Common myeloid progenitor, CD34-positive (primary cell): ENCODE data around the gene LTB4R2. TPM values are rescaled to one million over a fixed set of nuclear protein-coding genes. Genes with fewer than 3 reads are reported as not detected.
A peak's percentile ranks its signal among the peaks of the same experiment; 100 is the strongest.

Experiments used
- CTCF ChIA-PET: fragments of 350-600 bp; sonication (Branson Sonifier 250); formaldehyde crosslinking; loops from one replicate; lab custom pipeline; 2021; ENCODE audit warnings: antibody characterized with exemption; lab: Charles Lee
- POLR2A ChIA-PET: fragments of 350-600 bp; sonication (Branson Sonifier 250); formaldehyde crosslinking; loops from one replicate; lab custom pipeline; 2021; ENCODE audit warnings: antibody characterized with exemption; lab: Charles Lee
- DNase-seq, 3 donors: peaks; one replicate each; pipeline versions ENCODE4 v3.0.0 to v3.0.0-alpha.2; 2013
- H3K27ac ChIP-seq, 2 experiments: 1 replicate in 1 of 2; 2 replicates in 1 of 2; pipeline ENCODE4 v1.7.0; 2013; ENCODE audit warnings: inconsistent platforms in 2 of 2, low read length in 2 of 2, mild to moderate bottlenecking in 2 of 2, low read depth in 1 of 2, moderate library complexity in 1 of 2; ENCODE audit not compliant: severe bottlenecking in 2 of 2, insufficient read depth in 1 of 2, poor library complexity in 1 of 2
- H3K27me3 ChIP-seq, 5 experiments: replicated peaks in 2 of 5; 1 replicate in 3 of 5; 2 replicates in 2 of 5; pipeline versions ENCODE4 v1.6.1 to v1.7.0; 2013; ENCODE audit warnings: low read length in 4 of 5, mild to moderate bottlenecking in 2 of 5, moderate library complexity in 2 of 5, inconsistent platforms in 1 of 5; ENCODE audit not compliant: insufficient read depth in 5 of 5, control insufficient read depth in 4 of 5
- H3K36me3 ChIP-seq, 4 experiments: 1 replicate in 2 of 4; 2 replicates in 2 of 4; pipeline versions ENCODE4 v1.6.1 to v1.7.0; 2013; ENCODE audit warnings: low read length in 3 of 4, control low read depth in 1 of 4, mild to moderate bottlenecking in 1 of 4; ENCODE audit not compliant: control insufficient read depth in 4 of 4, insufficient read depth in 4 of 4
- H3K4me1 ChIP-seq, 4 experiments: 1 replicate in 3 of 4; 2 replicates in 1 of 4; pipeline versions ENCODE4 v1.6.1 to v1.7.1; 2013; ENCODE audit warnings: low read length in 3 of 4, mild to moderate bottlenecking in 3 of 4, control low read depth in 1 of 4, inconsistent platforms in 1 of 4, moderate library complexity in 1 of 4; ENCODE audit not compliant: control insufficient read depth in 4 of 4, insufficient read depth in 4 of 4; ENCODE audit errors: control extremely low read depth in 1 of 4
- H3K4me3 ChIP-seq, 7 experiments: 1 replicate in 4 of 7; 2 replicates in 3 of 7; pipeline versions ENCODE4 v1.5.1 to v1.7.0; 2013; ENCODE audit warnings: mild to moderate bottlenecking in 7 of 7, low read length in 6 of 7, moderate library complexity in 6 of 7, inconsistent platforms in 2 of 7, low read depth in 2 of 7, control low read depth in 1 of 7; ENCODE audit not compliant: insufficient read depth in 4 of 7, control insufficient read depth in 1 of 7; ENCODE audit errors: extremely low read depth in 1 of 7
- H3K9me3 ChIP-seq, 5 experiments: 1 replicate in 4 of 5; 2 replicates in 1 of 5; pipeline versions ENCODE4 v1.6.1 to v1.7.1; 2013; ENCODE audit warnings: low read length in 4 of 5, mild to moderate bottlenecking in 2 of 5, inconsistent platforms in 1 of 5, low read depth in 1 of 5, moderate library complexity in 1 of 5; ENCODE audit not compliant: control insufficient read depth in 4 of 5, insufficient read depth in 2 of 5; ENCODE audit errors: control extremely low read depth in 1 of 5
- WGBS: methylation state at CpG from one replicate; pipeline ENCODE4 v1.1.5; 2013; ENCODE audit not compliant: insufficient coverage; 5-methylcytosine and 5-hydroxymethylcytosine counted together
- polyA plus RNA-seq: library from polyadenylated mRNA; unstranded; fragments of 120-200 nt; gene quantifications from one replicate; pipeline ENCODE4 v1.2.1, GENCODE V29; 2013

LTB4R2 gene, protein sequence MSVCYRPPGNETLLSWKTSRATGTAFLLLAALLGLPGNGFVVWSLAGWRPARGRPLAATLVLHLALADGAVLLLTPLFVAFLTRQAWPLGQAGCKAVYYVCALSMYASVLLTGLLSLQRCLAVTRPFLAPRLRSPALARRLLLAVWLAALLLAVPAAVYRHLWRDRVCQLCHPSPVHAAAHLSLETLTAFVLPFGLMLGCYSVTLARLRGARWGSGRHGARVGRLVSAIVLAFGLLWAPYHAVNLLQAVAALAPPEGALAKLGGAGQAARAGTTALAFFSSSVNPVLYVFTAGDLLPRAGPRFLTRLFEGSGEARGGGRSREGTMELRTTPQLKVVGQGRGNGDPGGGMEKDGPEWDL
- 6.1 TPM for polyA plus RNA-seq

DNA sequence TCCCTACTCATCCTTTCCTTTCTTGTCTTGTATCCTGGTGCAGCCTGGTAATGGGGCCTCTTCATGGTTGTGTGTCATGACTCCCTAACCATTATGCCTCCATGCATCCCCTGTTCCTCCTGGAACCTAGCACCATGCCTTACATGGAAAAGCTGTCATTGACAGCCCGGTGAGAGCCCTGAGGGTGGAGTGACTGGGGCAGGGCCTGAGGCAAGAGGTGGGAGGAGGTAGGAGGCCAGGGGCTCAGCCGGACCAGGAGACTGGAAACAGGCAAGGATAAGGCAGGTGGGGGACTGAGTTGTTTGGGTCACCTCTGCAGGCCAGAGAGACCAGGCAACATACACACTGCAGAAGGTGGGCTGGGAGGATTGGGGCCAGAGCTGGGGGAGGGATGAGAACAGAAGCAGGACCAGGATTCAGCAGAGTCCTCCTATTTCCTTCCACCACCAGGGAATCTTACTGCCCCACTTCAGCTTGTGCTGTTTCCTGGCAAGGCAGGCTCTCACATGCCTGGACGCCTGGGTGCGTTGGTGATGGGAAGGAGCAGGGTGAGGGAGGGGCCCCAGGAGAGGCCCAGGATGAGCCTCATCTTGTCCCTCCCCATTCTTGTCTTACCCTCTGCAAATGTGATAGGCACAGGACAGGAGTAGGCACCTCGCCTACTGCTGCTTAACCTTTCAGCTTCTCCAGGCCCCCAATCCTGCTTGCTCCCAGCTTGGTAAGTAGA lies at the start of gene LTB4R2:
Gene LTB4R2 (plus strand): TSS at position 603 of the 727 bp plus-strand sequence. CDS start 525 bp downstream, outside the sequence.
- ChIA-PET CTCF (interaction anchor here (0.5 to 19.1 kb wide), 13 partner anchors 10 to 148 kb away, joined by 4 to 391 read pairs (median 29); partner anchors contain the start of genes ADCY4, DHRS1, IPO4 and IRF9), POLR2A (no interaction called here)
- 95% methylated on average over 5 of the region's 5 CpGs for WGBS
- H3K9me3 ChIP-seq = no peaks in the 10 kb centered on the region
- no peaks in the 10 kb centered on the region for H3K27me3 ChIP-seq
- peak within 1 kb of the TSS in 6 of 7 experiments; percentile 17 to 68 (median 42) for H3K4me3 ChIP-seq
- H3K27ac ChIP-seq = peak within 1 kb of the TSS in 1 of 2 experiments; percentile 40
- no peak for DNase-seq
- peaks cover 17 to 70% (median 61%) of the 10 kb centered on the region in 4 experiments for H3K4me1 ChIP-seq
- peaks cover 10 to 42% (median 24%) of the 10 kb centered on the region in 4 experiments for H3K36me3 ChIP-seq

GRCh38 chr14:24260780-24261157 lies 49.2 kb upstream of the LTB4R2 start:
- Histone ChIP-seq H3K4me3 (no peak overlapping the region), H3K36me3 (peaks cover 0 to 6% (median 4%) of the 10 kb centered on the region in 4 experiments), H3K27ac (no peak overlapping the region), H3K4me1 (no peaks in the 10 kb centered on the region), H3K9me3 (no peaks in the 10 kb centered on the region), H3K27me3 (no peaks in the 10 kb centered on the region)
- 100% methylated on average over 3 of the region's 4 CpGs for WGBS
- POLR2A ChIA-PET = no interaction called here
- no peak for DNase-seq
- CTCF ChIA-PET = no interaction called here

DNA sequence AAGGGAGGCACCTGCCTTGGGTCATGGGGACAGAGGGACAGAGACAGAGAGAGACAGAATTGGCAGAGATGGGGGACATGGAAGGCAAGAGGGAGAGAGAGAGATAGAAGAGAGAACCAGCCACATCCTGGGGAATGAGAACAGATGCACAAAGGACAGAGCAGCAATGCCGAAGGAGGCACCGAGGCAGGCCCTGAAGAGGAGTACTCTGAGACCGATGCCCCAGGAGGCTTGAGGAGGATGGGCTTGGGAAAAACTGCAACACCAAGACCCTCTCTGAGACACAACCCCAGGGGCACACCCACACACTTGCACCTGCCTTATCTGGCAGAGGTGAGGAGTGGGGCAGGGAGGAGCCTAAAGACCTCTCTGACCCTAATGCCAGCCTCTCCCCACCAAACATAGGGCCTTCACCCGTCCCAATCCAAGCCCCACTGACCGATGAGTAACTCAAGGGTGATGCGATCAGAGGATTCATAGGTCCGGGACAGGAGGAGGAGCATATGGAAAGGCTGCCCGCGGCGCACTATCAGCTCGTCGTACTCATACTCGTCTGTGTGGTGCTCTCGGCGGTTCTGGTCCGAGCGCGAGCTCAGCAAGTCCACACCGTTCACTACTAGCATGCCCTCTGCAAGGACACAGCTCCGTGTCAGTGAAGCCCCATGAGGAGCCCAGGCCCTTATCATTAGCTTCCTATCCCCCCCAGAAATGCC lies 48.5 kb upstream of the LTB4R2 start:
- 93% methylated on average over 17 of the region's 20 CpGs for WGBS
- Histone ChIP-seq H3K9me3 (no peaks in the 10 kb centered on the region), H3K4me1 (no peaks in the 10 kb centered on the region), H3K4me3 (no peak overlapping the region), H3K27me3 (no peaks in the 10 kb centered on the region), H3K27ac (no peak overlapping the region), H3K36me3 (peaks cover 0 to 10% (median 8%) of the 10 kb centered on the region in 4 experiments)
- ChIA-PET POLR2A (interaction anchor here (1.6 kb wide), 1 partner anchor 9 kb away, joined by 4 read pairs; the partner anchor contains the start of gene RABGGTA), CTCF (interaction anchor here (1.4 to 1.9 kb wide), 3 partner anchors 9 to 36 kb away, joined by 3 to 11 read pairs (median 5); no protein-coding TSS in a partner anchor)
- DNase-seq = no peak

- Histone ChIP-seq H3K4me3 (no peak overlapping the region), H3K27ac (no peak overlapping the region), H3K9me3 (no peaks in the 10 kb centered on the region), H3K4me1 (no peaks in the 10 kb centered on the region), H3K27me3 (no peaks in the 10 kb centered on the region), H3K36me3 (peaks cover 0 to 16% (median 10%) of the 10 kb centered on the region in 4 experiments)
- DNase-seq = no peak
- WGBS = 97% methylated on average over 19 of the region's 19 CpGs
- ChIA-PET CTCF (interaction anchor here (1.4 to 1.9 kb wide), 3 partner anchors 9 to 35 kb away, joined by 3 to 11 read pairs (median 5); no protein-coding TSS in a partner anchor), POLR2A (interaction anchor here (1.6 kb wide), 1 partner anchor 9 kb away, joined by 4 read pairs; the partner anchor contains the start of gene RABGGTA)
Measured at GRCh38 chr14:24261969-24262327, 48.0 kb upstream of the LTB4R2 start.

GRCh38 chr14:24262821-24263733 lies 46.9 kb upstream of the LTB4R2 start, which contains the start of gene TGM1:
Gene TGM1 (minus strand): TSS chr14:24263177. CDS start chr14:24262352, 825 bp downstream.
- peaks cover 0 to 26% (median 15%) of the 10 kb centered on the region in 4 experiments for H3K36me3 ChIP-seq
- CTCF ChIA-PET = interaction anchor here (1.2 to 1.9 kb wide), 6 partner anchors 8 to 45 kb away, joined by 3 to 11 read pairs (median 4); partner anchors contain the start of gene CIDEB
- no peak within 1 kb of the TSS for H3K27ac ChIP-seq
- H3K4me1 ChIP-seq = no peaks in the 10 kb centered on the region
- no peaks in the 10 kb centered on the region for H3K9me3 ChIP-seq
- H3K4me3 ChIP-seq = no peak within 1 kb of the TSS
- no peaks in the 10 kb centered on the region for H3K27me3 ChIP-seq
- WGBS = 95% methylated on average over 12 of the region's 14 CpGs
- POLR2A ChIA-PET = interaction anchor here (1.6 kb wide), 1 partner anchor 8 kb away, joined by 4 read pairs; the partner anchor contains the start of gene RABGGTA
- DNase-seq = no peak

DNA sequence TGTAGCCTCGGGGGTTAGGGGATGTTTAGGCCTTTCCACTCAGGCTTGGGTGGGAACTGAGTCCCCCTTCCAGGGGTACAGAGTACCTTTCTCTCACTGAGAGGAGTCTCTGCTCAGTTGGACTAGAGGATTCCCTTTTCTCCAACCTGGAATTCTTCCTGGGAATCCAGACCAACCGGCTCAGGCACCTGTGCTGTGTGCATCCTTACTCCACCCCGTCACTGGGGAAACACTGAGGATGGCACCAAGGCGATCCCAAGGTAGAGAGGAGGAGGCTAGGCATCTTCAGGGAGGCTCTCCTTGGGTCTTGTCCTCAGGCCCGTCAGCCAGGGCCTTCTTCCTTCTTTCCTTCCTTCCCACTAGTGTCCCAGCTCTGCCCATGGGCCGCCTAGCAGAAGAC lies 46.1 kb upstream of the LTB4R2 start:
- Histone ChIP-seq H3K36me3 (peaks cover 0 to 29% (median 17%) of the 10 kb centered on the region in 4 experiments), H3K27me3 (no peaks in the 10 kb centered on the region), H3K4me1 (no peaks in the 10 kb centered on the region), H3K4me3 (no peak overlapping the region), H3K27ac (no peak overlapping the region), H3K9me3 (no peaks in the 10 kb centered on the region)
- ChIA-PET CTCF (interaction anchor here (1.2 to 2.2 kb wide), 8 partner anchors 14 to 44 kb away, joined by 3 to 9 read pairs (median 4); partner anchors contain the start of genes CIDEB and TINF2), POLR2A (no interaction called here)
- WGBS = 96% methylated on average over 5 of the region's 6 CpGs
- DNase-seq = no peak
